ENCODE data around the gene KRT9.

DNA sequence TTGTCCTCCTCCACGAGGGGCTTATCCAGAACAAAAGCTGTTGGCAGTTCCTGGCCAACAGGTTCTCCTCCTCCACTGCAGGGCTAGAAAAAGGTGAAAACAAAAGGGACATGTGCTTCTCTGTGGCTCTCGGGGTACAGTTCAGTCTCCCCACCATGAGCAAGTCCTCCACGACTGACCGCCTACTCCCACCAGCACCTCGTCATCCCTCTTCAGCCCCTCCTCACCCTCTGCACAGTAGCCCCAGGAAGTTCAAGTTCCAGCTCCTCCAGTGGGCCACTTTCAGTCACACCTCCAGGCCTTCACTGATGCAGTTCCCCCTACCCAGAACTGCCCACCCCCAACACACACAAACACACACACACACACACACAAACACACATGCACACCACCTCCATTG, 19.4 kb downstream of the KRT9 start:
- TF ChIP-seq, protein P1, sequence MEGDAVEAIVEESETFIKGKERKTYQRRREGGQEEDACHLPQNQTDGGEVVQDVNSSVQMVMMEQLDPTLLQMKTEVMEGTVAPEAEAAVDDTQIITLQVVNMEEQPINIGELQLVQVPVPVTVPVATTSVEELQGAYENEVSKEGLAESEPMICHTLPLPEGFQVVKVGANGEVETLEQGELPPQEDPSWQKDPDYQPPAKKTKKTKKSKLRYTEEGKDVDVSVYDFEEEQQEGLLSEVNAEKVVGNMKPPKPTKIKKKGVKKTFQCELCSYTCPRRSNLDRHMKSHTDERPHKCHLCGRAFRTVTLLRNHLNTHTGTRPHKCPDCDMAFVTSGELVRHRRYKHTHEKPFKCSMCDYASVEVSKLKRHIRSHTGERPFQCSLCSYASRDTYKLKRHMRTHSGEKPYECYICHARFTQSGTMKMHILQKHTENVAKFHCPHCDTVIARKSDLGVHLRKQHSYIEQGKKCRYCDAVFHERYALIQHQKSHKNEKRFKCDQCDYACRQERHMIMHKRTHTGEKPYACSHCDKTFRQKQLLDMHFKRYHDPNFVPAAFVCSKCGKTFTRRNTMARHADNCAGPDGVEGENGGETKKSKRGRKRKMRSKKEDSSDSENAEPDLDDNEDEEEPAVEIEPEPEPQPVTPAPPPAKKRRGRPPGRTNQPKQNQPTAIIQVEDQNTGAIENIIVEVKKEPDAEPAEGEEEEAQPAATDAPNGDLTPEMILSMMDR (conservative IDR thresholded peaks at IDR 0.05; ENCODE audit: low read depth, low read length), result no peak
- TF ChIP-seq EZH2 (IDR thresholded peaks at IDR 0.05; ENCODE audit: borderline replicate concordance, low read depth, low read length, poor library complexity, severe bottlenecking), result no peak
